Cardiac muscle cell (in vitro differentiated cells and primary cell): Measurements from ENCODE around the gene HS6ST2. TPM values are rescaled to one million over a fixed set of nuclear protein-coding genes. Genes with fewer than 3 reads are reported as not detected.

Experiments
- DNase-seq, 2 donors: peaks; one replicate each; pipeline versions ENCODE4 v3.0.0 to v3.0.0-alpha.2; 2010 to 2017; ENCODE audit warnings: low read depth in 1 of 2, low spot score in 1 of 2
- H3K27ac ChIP-seq: fragments of 200-600 bp; sonication (generic); 2 replicates; pipeline ENCODE4 v1.5.1; 2016
- H3K27me3 ChIP-seq: fragments of 200-600 bp; sonication (generic); 2 replicates; pipeline ENCODE4 v1.6.0; 2016; ENCODE audit warnings: control low read depth
- H3K36me3 ChIP-seq: fragments of 200-600 bp; sonication (generic); 2 replicates; pipeline ENCODE4 v1.5.1; 2016; ENCODE audit warnings: control low read depth
- H3K4me1 ChIP-seq: fragments of 200-600 bp; sonication (generic); 2 replicates; pipeline ENCODE4 v1.8.1; 2017; ENCODE audit warnings: low read depth, mild to moderate bottlenecking, mixed run types
- H3K4me3 ChIP-seq: fragments of 200-600 bp; sonication (generic); 2 replicates; pipeline ENCODE4 v1.5.1; 2016; ENCODE audit warnings: mild to moderate bottlenecking
- H3K9me3 ChIP-seq: fragments of 200-600 bp; sonication (generic); 2 replicates; pipeline ENCODE4 v1.5.1; 2017; ENCODE audit warnings: low read depth, mild to moderate bottlenecking, control low read depth
- CTCF ChIP-seq: IDR thresholded peaks from 2 replicates; pipeline ENCODE4 v1.5.1; 2012; ENCODE audit warnings: low read depth, mild to moderate bottlenecking, low read length
- polyA plus RNA-seq: library from polyadenylated mRNA; unstranded; fragments of >200 nt; fragmentation: Nextera tagmentation; extraction: Ambion mirVana; gene quantifications from 2 replicates; pipeline ENCODE4 v1.2.1, GENCODE V29; 2016
- total RNA-seq: library from RNA; depleted of rRNA; stranded (reverse); fragments of >200 nt; gene quantifications from 2 replicates; pipeline ENCODE4 v1.2.3, GENCODE V29; 2016

HS6ST2 gene
- total and polyA plus RNA-seq, 2 experiments from 2014 or later, result 15.5 to 27.1 TPM

- no peaks in the 10 kb centered on the region for H3K9me3 ChIP-seq
- TF ChIP-seq CTCF, result no peak
- DNase-seq, result no peak
- no peak overlapping the region for H3K27ac ChIP-seq
- H3K36me3 ChIP-seq, result no peaks in the 10 kb centered on the region
- no peaks in the 10 kb centered on the region for H3K27me3 ChIP-seq
- H3K4me1 ChIP-seq, result peaks cover 9% of the 10 kb centered on the region
- H3K4me3 ChIP-seq, result no peak overlapping the region
Observed at GRCh38 chrX:132837967-132838366, 120.5 kb downstream of the HS6ST2 start.

- Histone ChIP-seq H3K4me1 (peaks cover 4% of the 10 kb centered on the region), H3K27ac (no peak overlapping the region), H3K9me3 (no peaks in the 10 kb centered on the region), H3K27me3 (no peaks in the 10 kb centered on the region), H3K4me3 (no peak overlapping the region), H3K36me3 (no peaks in the 10 kb centered on the region)
- peak in 1 of 2 donors; percentile 72 for DNase-seq
- TF ChIP-seq CTCF, result no peak
Observed at GRCh38 chrX:132837126-132837525, 121.3 kb downstream of the HS6ST2 start.

GRCh38 chrX:132836471-132836870 lies 122.0 kb downstream of the HS6ST2 start:
- Histone ChIP-seq H3K9me3 (no peaks in the 10 kb centered on the region), H3K4me3 (no peak overlapping the region), H3K27me3 (no peaks in the 10 kb centered on the region)

GRCh38 chrX:132834741-132835140 lies 123.7 kb downstream of the HS6ST2 start:
- Histone ChIP-seq H3K36me3 (no peaks in the 10 kb centered on the region), H3K4me3 (no peak overlapping the region), H3K27me3 (no peaks in the 10 kb centered on the region), H3K4me1 (peaks cover 17% of the 10 kb centered on the region), H3K27ac (no peak overlapping the region), H3K9me3 (no peaks in the 10 kb centered on the region)
- no peak for TF ChIP-seq CTCF
- DNase-seq, result no peak

More at GRCh38 chrX:132836471-132836870, 122.0 kb downstream of the HS6ST2 start:
- Histone ChIP-seq H3K27ac (no peak overlapping the region), H3K36me3 (no peaks in the 10 kb centered on the region), H3K4me1 (peaks cover 10% of the 10 kb centered on the region)
- no peak for DNase-seq
- no peak for TF ChIP-seq CTCF

- H3K27ac ChIP-seq, result no peak overlapping the region
- H3K27me3 ChIP-seq, result no peaks in the 10 kb centered on the region
- H3K9me3 ChIP-seq, result no peaks in the 10 kb centered on the region
- DNase-seq, result no peak
- TF ChIP-seq CTCF, result no peak
- H3K36me3 ChIP-seq, result no peaks in the 10 kb centered on the region
- peaks cover 17% of the 10 kb centered on the region for H3K4me1 ChIP-seq
- H3K4me3 ChIP-seq, result no peak overlapping the region
Observed at GRCh38 chrX:132834109-132834508, 124.3 kb downstream of the HS6ST2 start.

GRCh38 chrX:132833373-132833772 lies 125.1 kb downstream of the HS6ST2 start:
- DNase-seq, result peak in 1 of 2 donors; percentile 20
- peaks cover 17% of the 10 kb centered on the region for H3K4me1 ChIP-seq
- no peak overlapping the region for H3K27ac ChIP-seq
- no peaks in the 10 kb centered on the region for H3K27me3 ChIP-seq
- H3K4me3 ChIP-seq, result no peak overlapping the region
- no peaks in the 10 kb centered on the region for H3K9me3 ChIP-seq
- TF ChIP-seq CTCF, result no peak
- no peaks in the 10 kb centered on the region for H3K36me3 ChIP-seq
